Left ventricle myocardium inferior (tissue), 1 donor: ENCODE measurements around the gene NUP133. TPM values are rescaled to one million over a fixed set of nuclear protein-coding genes. Genes with fewer than 3 reads are reported as not detected.
"Not testable (repeated sequence)": the region's sequence is repeated elsewhere in the genome, so short reads cannot be mapped to it uniquely, and the experiment has no call there.

ENCODE experiments used
- DNase-seq: peaks from one replicate; pipeline ENCODE4 v3.0.0-alpha.2; 2020
- H3K27ac ChIP-seq: fragments of 200-600 bp; replicated peaks from 2 replicates; pipeline ENCODE4 v1.8.0; 2021
- H3K27me3 ChIP-seq: fragments of 200-600 bp; 2 replicates; pipeline ENCODE4 v1.8.0; 2021; ENCODE audit warnings: low read depth
- H3K36me3 ChIP-seq: fragments of 200-600 bp; 2 replicates; pipeline ENCODE4 v1.8.0; 2021
- H3K4me1 ChIP-seq: fragments of 200-600 bp; 2 replicates; pipeline ENCODE4 v1.8.0; 2021
- H3K4me3 ChIP-seq: fragments of 200-600 bp; 2 replicates; pipeline ENCODE4 v1.8.0; 2021; ENCODE audit warnings: mild to moderate bottlenecking, moderate library complexity
- H3K9me3 ChIP-seq: fragments of 200-600 bp; replicated peaks from 2 replicates; pipeline ENCODE4 v1.8.0; 2021
- CTCF ChIP-seq: fragments of 200-600 bp; IDR thresholded peaks from 2 replicates; pipeline ENCODE4 v1.8.0; 2021; ENCODE audit warnings: antibody characterized with exemption, mild to moderate bottlenecking, borderline replicate concordance
- intact Hi-C: fragments of 100-400 bp; cut with micrococcal nuclease; formaldehyde crosslinking; loops from one replicate; pipeline ENCODE4 v1.11.0; 2022
- total RNA-seq: library from RNA; stranded (reverse); fragmentation: NEBNext Ultra II Directional; extraction: Animal tissue kit (Norgen Biotek cat#: 25700); gene quantifications from one replicate; pipeline ENCODE4 v1.2.1, GENCODE V29; 2021
- donor health status: DM: no; HTN: yes; CAD: no; lungs with severe emphysema.

The NUP133 gene
- total RNA-seq, 1 donor from 2014 or later, result 31.3 TPM

GRCh38 chr1:229397762-229398161 is 110.4 kb downstream of the NUP133 start:
- Histone ChIP-seq H3K4me3 (no peak overlapping the region), H3K4me1 (no peaks in the 10 kb centered on the region), H3K27me3 (peaks cover 46% of the 10 kb centered on the region), H3K36me3 (no peaks in the 10 kb centered on the region), H3K27ac (no peak overlapping the region), H3K9me3 (no peaks in the 10 kb centered on the region)
- intact Hi-C loops, result no loop called here
- no peak for DNase-seq
- TF ChIP-seq CTCF, result no peak

DNA sequence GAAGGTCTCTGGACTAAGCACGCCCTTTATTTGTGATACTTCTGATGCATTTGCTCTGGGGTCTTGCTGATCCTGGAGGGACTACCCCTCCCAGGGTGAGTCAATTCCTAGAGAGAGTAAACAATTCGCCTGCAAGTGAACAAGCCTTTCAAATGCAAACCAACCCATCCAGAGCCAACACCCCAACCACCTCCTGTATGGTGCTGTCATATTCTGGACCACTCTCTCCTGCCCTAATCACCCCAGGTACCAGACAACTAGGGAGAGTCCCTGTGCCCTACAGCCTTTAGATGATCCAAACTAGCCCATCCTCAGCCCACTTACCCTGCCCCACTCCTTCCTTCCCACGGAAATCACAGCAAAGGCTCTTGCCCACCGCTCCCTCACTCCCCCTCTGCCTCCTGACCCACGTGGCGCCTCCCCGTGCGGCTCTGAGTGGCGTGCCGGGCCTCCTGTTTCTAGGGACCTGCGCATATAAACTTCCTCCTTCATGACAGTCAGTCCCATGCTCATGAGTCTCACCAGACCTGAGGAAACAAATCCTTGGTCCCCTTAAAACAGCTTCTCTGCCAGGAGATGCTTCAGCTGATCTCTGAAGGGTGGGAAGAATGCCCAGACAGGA is 111.4 kb downstream of the NUP133 start:
- intact Hi-C loops, result no loop called here
- Histone ChIP-seq H3K4me3 (no peak overlapping the region), H3K27ac (no peak overlapping the region), H3K9me3 (no peaks in the 10 kb centered on the region), H3K4me1 (no peaks in the 10 kb centered on the region), H3K36me3 (no peaks in the 10 kb centered on the region), H3K27me3 (peaks cover 38% of the 10 kb centered on the region)
- no peak for DNase-seq
- no peak for TF ChIP-seq CTCF

DNA sequence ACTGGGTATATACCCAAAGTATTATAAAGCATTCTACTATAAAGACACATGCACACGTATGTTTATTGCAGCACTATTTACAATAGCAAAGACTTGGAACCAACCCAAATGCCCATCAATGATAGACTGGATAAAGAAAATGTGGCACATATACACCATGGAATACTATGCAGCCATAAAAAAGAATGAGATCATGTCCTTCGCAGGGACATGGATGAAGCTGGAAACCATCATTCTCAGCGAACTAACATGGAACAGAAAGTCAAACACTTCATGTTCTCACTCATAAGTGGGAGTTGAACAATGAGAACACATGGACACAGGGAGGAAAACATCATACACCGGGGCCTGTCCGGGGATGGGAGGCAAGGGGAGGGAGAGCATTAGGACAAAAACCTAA is 113.6 kb downstream of the NUP133 start:
- H3K27ac ChIP-seq, DNase-seq, intact Hi-C loops, H3K4me3 ChIP-seq, H3K9me3 ChIP-seq, H3K36me3 ChIP-seq, H3K4me1 ChIP-seq: not testable (repeated sequence)
- peaks cover 26% of the 10 kb centered on the region for H3K27me3 ChIP-seq

GRCh38 chr1:229392936-229393335 is 115.2 kb downstream of the NUP133 start:
- H3K27ac ChIP-seq, result no peak overlapping the region
- no peak for TF ChIP-seq CTCF
- DNase-seq, result no peak
- H3K36me3 ChIP-seq, result no peaks in the 10 kb centered on the region
- H3K4me3 ChIP-seq, result no peak overlapping the region
- intact Hi-C loops, result no loop called here
- peaks cover 26% of the 10 kb centered on the region for H3K27me3 ChIP-seq
- H3K4me1 ChIP-seq, result no peaks in the 10 kb centered on the region
- H3K9me3 ChIP-seq, result peaks cover 8% of the 10 kb centered on the region

Other genes with a start within 250 kb of the NUP133 start
- 132 TPM for gene RAB4A, start 237.2 kb downstream of the NUP133 start, total RNA-seq
- 2.5 TPM for gene CCSAP, start 165.3 kb downstream of the NUP133 start, total RNA-seq
- gene ACTA1, start 74.2 kb downstream of the NUP133 start, total RNA-seq, result 7,565 TPM
- gene ABCB10, start 50.4 kb upstream of the NUP133 start, total RNA-seq, result 9.3 TPM
- gene TAF5L, start 117.8 kb upstream of the NUP133 start, total RNA-seq, result 9.3 TPM
- 3.5 TPM for gene URB2, start 117.9 kb upstream of the NUP133 start, total RNA-seq